ENCODE measurements around the gene HES3.

The HES3 gene

DNA sequence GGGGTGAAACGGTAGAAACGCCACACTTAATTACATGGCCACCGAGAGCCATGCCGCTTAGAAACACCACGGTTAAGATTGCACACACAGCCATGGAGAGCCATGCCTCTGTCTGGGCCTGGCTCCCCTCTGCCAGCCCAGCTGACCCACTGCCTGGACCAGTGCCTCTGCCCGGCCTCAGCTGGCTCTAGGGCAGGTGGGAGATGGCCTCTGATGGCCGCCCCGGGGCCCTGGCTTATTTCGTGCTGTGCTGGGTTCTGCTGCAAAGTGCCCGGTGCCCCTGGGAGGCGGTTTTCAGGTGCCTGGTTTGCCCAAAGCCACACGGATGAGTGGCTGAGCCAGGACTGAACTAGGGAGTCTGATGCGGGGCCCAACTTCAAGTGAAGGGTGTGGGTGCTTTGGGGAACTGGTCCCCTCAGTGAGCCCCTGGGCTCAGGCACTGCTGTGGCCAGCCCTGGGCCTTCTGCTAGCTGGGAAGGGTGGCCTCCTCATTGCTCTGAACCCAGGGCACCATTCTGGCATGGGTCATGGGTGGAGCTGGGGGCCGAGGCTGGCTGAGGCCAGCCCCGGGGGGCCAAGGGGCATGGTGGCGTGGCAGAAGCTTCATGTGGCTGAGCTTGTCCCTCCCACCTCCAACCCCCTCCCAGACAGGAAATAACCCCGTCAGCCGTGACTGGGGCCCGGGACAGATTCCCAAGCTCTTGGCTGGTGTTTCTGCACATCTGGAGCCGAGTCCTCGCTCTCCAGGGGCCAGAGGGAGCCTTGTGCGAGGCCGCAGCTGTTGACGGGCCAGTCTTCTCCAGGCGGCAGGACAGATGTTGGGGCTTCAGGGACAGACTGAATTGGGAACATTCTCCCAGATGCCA, 18.8 kb downstream of the HES3 start:
- no peak for DNase-seq (ENCODE audit: low spot score)

DNA sequence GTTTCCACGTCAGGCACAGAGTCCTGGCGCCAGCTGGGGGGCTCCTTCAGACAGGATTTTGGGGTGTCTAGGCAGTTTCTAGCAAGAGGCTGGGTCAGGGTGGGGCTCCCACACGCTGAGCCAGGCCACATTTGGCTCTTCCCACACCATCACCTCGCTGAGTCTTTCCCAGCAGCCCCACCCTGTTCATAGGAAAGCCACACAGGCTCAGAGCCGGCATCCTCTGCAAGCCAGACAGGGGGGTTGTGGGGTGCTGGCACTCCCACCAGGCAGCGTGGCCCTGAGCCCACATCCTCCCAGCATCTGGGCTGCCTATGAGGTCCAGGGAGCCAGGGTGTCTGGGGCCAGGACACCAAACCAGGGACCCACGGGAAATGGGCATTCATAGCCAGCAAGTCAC, 19.7 kb downstream of the HES3 start:
- DNase-seq (ENCODE audit: low spot score): no peak

DNA sequence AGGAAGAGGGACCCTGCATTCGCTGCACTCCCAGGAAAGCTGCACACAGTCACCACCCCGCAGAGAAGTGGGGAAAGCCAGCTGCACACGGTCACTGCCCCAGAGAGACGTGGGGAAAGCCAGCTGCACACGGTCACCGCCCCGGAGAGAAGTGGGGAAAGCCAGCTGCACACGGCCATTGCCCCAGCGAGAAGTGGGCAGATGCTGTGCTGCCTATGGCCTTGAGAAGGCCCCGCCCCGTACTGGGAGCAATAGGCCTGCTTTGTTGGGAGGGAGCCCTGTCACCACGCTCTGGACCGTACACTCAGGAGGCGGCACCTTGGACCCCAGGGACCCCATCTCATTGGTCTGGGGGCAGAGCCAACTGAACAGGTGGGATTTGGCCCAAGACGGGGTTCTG, 21.2 kb downstream of the HES3 start:
- DNase-seq (ENCODE audit: low spot score): no peak

DNA sequence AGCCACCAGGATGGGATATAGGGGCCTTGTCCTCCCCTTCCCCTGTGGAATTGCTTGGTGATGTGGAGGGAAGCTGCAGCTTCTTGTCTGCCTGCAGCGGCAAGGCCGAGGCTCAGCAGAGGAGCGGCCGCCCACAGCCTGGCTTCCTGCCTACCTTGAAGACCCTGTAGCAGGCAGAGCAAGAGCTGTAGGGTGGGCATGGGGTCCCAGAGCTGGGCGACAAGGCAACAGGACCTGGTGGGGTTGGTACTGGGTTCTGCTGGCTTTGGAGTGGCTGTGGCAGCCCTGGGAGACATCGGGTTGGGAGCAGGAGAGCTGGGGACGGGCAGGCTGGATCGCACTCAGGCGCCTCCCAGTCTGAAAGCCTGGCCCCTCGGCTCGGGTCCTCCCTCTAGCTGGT, 22.7 kb downstream of the HES3 start:
- DNase-seq (ENCODE audit: low spot score): no peak

DNA sequence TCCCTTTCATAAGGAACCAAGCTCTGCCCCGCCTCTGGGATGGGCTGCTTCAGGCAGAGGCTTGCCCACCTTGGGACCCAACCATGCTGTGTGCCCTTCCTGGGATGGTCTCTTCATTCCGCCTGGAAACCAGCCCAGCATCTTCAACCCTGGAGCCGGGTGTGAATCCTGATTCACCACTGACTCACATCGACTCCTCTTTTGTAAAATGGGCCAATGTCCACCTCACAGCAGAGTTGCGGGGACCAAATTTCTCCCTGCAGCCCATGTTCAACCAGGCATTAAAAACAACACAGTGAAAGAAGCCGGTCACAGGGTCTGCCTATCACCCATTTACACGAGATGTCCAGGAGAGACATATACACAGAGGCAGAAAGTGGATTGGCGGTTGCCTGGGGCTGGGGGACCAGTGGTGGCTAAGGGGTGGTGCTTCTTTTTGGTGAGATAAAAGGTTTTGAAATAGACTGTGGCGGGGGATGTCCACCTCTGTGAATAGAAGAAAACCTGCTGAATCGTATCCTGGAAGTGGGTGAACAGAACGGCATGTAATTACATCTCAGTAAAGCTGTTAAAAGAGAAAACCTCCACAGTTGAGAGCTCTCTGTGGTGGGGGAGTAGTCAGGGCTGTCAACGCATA, 23.8 kb downstream of the HES3 start:
- no peak for DNase-seq (ENCODE audit: low spot score)

DNA sequence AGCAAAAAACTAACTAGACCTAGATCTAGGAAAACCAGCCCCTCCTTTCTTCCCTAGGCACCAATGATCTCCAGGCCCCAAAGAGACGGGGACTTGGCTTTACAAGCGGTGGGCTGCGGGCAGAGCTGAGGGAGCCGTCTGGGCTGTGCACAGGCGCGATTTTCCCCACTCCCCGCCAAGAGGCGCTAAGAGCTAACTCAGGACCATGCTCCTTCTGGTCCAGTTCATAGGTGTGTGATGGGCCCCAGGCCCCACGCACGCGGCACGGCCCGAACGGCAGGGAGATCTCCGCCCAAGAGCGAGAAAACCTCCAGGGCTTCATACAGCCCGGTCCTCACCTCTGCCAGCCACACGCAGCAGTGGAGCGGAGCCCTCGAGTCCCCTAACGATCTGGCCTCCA, 24.4 kb downstream of the HES3 start:
- DNase-seq (ENCODE audit: low spot score): no peak

DNA sequence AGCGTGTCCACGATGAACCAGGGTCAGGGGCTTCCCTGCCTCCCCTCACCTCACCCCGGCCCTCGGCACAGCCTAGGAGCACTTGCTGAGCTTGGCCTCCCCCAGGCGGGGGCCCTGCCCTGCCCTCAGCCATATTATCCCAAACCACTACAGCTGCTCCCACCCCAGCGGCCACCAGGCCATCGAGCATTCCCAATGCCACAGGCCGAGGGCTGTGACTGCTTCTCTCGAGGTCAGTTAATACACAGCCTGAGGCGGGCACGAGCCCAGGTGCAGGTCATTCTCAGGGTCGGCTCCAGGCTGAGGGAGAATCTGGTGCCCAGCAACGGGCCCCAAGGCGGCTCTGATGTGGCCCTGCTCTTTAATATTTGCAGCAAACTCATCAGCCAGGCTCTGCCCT, 25.3 kb downstream of the HES3 start:
- no peak for DNase-seq (ENCODE audit: low spot score)

DNA sequence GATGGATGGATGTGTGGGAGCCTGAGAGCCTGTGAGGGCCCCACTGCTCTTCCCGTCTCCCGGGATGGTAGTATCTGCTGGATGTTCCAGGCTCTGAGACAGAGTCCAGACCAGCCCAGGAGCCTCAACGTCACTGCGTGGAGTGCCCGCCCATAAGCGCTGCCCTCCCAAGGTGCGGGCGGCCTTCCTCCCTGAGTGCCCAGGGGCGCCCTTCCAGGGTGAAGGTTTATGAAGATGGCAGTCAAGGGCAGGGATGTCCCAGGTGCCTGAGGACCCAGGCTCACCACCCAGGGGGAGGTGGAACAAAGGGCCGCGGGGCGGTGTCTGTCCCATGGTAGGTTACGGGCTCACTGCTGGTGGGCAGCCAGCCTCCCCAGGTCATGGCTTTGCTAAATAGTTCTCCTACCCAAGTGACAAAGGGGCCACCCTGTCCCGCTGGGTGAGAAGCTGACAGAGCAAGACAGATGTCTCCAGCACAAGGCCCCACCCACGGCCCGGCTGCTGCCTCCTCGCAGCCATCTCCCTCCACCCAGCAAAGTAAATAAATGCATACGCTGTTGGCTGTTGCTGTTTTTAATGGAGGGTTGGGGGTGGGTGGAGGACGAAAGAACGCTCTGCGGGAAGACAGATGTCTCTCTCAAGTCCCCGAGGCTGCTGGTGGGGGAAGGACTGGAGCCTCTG, 25.9 kb downstream of the HES3 start:
- DNase-seq (ENCODE audit: low spot score): no peak

DNA sequence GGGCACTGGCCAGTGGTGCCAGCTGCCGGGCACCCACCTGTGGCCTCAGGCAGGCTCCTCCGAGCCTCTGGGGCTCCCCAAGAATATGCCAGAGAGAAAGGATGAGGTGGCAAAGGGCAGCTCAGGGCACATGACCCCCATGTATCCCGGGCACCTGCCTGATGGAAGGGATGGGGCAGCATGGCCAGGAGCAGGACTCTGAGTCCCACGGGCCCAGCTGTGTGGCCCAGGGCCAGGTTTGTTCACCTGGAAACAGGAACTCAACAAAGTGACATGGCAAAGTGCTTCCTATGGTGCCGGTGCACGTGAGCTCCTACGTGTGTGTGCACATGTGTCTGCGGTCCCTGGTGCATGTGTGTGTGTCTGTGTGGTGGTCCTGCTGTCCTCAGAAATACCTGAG, 26.4 kb downstream of the HES3 start:
- DNase-seq (ENCODE audit: low spot score): no peak

DNA sequence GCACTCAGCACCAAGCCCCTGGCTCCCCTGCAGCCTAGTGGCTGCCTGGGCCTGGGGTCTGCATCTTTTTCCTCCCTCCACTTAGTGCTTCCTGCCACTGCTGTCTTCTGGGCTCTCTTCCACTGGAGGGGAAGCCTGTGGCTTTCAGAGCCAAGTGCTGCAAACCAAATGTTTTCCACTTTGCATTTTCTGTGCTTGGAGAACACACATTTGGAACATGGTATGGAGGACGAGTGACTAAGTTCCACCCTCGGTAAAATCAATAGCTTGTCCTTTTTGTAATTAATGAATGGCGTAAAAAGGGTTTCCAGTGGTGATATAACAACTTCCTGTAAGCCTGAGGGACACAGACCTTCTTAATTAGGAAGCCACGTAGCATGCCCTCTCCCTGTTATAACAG, 27.0 kb downstream of the HES3 start:
- no peak for DNase-seq (ENCODE audit: low spot score)

DNA sequence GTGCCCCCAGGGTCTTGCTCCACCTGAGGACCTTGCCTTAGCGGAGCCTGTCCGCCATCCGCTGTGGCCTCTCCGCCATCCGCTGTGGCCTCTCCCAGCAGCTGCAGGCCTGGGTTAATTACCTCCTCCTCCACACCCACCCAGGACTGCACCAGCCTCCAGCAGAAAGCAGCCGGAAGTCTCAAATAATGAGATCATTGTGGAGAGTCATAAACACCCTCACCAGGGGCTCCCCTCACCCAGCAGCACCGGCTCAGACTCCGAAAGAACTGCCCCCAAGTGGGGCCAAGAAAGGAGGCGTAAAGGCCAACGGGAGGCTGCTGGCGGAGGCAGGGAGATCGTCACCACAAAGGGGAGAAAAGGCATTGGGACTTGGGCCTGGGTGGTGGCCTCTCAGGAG, 27.6 kb downstream of the HES3 start:
- DNase-seq (ENCODE audit: low spot score): no peak

DNA sequence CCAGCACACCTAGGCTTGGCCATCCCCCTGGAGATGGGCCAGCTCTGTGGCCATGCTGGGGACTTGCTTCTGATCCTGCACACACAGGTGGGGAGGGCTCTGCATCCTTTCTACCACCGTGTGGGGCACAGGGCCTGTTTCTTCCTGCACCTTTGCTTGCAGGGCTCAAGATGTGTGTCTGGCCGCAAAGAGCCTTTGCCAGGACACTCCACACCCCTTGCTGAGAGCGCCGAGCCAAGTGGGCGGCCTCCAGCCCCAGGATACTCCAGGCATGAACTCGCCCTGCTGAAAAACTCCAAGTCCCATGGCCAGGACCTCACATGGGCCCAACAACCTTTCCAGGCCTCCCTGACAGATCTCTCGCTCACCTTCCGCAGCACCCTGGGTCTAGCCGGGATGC, 28.5 kb downstream of the HES3 start:
- no peak for DNase-seq (ENCODE audit: low spot score)

DNA sequence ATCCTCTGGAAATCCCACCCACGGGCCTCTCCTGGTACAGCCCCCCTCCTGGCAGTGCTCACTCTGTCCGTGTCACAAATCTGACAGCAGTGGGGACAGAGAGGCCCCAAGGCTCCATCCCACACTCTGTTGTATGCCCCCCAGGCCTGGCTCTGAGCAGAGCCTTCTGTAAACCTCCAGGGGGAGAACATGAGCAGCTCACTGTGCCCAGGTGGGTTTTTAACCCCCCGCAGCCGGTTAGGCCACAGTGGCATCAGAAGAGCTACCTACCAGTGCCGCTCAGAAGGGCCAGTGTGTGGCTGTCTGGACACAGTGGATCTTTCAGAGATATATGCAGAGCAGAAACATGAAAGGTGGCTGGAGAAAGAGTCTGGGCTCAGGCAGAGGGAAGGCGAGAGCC, 28.9 kb downstream of the HES3 start:
- DNase-seq (ENCODE audit: low spot score): no peak

DNA sequence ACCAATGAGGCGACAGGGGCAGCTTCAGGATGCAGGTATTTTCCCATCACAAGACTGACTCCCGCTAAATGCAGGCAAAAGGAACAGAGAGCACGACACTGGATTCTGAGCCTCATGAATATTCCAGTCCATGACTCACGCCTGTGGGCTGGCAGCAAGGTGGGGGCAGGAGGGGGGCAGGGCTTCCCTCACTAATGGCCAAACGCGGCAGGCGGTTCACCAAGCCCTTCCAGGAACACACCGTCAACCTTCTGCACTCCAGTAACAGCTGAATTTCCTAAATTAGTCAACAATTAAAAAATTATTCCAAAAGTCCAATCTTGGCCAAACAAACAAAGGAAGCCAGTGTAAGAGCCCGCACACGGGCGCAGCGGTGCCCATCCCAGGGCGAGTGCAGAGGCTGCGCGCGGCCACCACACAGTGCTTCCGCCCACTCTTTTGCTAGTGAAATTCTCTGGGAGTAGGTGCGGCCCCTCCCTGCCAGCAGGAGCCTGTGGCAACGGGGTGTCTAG, 29.5 kb downstream of the HES3 start:
- DNase-seq (ENCODE audit: low spot score): no peak

DNA sequence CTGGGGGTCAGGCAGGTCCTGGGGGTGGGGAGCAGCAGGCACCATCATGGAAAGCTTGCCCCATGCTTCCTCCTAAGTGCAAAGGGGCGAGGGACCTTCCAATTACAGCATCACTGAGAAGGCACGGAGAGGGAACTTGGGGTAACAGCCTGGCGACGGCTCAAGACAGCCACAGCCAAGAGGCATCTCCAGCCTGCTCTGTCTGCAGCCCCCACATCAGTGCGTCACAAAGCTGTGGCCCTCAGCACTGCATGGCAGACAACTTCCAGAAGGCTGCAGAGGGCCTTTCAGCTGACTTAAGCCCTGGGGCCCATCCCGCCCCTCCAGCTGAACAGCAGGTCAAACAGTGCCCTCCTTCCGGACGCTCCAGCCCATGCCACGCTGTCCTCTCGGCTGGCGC, 30.1 kb downstream of the HES3 start:
- no peak for DNase-seq (ENCODE audit: low spot score)

DNA sequence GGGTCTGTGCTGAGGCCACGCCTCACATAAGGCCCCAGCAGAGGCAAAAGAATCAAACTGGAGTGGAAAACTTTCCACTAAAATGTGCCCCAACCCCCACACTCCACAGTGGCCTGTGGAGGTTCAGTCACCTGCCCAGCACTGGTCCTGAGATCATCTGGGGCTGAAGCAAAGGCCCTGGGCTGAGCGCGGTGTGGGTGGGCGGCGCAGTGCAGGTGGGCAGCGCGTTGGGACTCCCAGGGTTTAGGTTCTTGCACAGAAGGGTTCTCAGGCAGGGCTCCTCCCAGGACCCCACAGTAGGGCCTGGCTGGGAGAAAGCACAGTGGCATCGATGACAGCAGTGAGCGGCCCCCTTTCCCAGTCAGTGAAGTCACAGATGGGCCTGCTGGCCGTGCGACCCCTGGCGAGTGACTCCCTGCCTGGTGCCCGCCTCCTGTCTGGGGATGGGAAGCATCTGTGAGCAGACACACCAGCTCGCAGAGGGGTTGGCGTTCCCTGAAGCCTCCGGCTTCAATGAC, 30.7 kb downstream of the HES3 start:
- no peak for DNase-seq (ENCODE audit: low spot score)

DNA sequence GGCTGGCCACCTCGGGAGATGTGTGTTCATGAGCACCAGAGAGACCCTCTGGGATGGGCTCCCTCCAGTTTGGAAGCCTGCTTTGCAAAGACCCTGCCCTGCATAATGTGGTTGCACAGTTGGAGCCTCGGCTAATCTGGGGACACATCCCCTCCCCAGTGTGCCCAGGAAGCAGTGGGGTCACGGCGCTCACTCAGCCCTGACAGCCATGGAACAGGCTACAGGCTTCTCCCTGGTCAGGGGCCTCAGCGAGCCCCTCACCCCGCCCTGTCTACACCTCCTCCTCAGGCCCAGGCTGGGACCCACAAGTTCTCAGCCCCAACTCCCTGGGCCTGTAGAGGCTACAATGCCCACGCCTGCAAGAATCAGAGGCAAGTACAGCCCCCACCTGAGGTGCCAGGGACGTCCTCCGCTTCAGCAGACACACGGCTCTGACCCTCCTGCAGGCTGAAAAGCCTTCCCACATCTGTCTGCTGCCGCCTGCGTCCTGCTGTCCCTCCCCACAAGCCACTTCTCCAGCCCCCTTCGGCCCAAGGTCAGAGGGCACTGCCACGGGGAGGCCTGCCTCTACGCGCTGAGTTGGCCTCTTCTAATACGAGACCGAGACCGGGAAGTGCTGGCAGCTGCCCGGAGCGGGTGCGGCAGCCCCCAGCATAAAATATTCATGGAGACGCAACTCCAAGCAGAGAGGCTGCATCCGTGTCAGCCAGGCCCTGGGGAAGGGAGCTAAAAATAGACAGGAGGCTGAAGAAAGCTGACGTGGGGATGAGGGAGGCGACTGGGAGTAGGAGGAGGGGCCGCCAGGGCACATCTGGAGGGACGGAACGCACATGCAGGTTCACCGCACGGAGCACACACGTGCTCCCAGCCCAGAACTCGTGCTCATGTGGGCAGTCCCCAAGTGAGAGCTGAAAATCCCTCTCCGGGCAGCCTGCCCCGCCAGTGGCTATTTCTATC, 32.1 kb downstream of the HES3 start:
- DNase-seq (ENCODE audit: low spot score): peak; percentile 93

DNA sequence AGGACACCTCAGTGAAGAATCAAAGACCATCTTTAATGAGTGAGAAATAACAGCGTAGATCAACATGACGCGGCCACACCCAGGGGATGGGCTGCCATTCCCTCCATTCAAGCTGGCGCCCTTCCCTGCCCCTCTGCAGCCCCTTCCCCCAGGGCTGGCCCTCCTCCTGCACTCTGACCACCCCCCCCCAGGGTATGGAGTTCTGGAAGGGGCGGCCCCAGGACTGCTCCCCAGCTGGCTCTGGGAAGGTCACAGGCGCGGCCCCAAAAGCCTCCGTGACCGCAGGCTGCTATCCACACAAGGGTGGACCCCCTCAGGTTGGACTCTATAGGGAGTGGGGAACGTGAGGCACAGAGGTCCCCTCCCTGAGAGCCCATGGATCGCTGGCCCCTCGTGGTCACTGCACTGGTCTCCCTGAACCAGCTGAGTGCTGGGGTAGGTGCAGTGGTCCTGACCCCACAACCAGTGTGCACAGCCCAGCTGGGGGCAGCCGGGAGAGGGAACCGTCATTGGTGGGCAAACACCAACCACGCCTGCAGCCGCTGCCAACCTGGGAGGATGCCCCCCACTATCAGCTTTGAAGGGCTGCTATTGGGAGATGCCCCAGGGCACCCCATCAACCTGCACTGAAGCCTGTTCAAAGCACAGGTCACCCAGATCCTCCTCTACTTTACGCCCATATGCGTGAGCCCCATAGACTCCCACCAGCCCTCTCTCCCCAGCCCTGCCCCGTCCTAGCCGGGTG, 33.0 kb downstream of the HES3 start:
- no peak for DNase-seq (ENCODE audit: low spot score)

DNA sequence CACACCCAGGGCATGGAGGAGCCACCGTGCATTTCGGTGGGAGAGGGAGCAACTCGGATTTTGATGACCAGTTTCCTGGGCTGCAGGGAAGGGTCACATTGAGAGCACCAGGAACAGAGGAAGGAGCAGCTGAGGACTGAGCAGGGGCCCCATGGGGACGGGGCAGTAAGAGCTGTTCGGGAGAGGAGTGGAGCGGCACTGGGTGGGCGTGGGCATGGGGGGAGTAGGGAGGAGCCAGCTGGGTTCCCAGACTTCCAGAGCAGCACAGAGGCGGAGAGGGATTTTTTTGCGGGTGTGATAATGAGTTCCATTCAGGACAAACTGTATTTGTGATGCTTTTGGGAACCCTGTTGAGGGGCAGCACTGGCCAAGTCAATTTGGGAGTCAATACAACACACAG, 34.3 kb downstream of the HES3 start:
- no peak for DNase-seq (ENCODE audit: low spot score)

DNA sequence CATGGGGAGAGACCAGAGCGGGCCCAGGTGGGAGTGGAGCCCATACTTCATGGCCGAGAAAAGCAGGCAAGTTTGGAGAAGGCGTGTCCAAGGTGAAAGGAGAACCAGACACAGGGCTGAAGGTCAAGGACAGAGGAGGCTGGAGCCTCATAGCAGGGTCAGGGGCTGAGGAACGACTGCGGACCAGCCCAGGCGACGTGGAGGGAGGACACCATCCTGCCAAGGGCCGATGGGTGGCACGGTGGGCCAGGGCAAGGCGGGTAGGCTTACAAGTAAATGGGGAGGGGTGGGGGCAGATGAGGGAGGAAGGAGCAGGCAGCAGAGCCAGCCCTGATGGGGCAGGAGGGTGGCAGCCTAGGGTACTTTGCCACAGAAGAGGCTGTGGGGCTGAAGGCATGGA, 35.1 kb downstream of the HES3 start:
- DNase-seq (ENCODE audit: low spot score): no peak
